OCI-LY7 (cell line): ENCODE measurements around the gene CHRD. TPM values are rescaled to one million over a fixed set of nuclear protein-coding genes. Genes with fewer than 3 reads are reported as not detected.

Experiments
- BruUV-seq: library from RNA; stranded (reverse); fragments of 400-500 nt; replicated peaks from 2 replicates; lab custom pipeline; 2021; lab: Mats Ljungman, UMichigan
- CTCF ChIA-PET: fragments of 300-600 bp; sonication (Branson Sonifier 250); formaldehyde crosslinking; loops from one replicate; lab custom pipeline; 2022; ENCODE audit warnings: antibody characterized with exemption; ENCODE audit not compliant: unreplicated experiment; lab: Charles Lee
- POLR2A ChIA-PET: fragments of 300-600 bp; sonication (Branson Sonifier 250); formaldehyde crosslinking; loops from one replicate; lab custom pipeline; 2022; ENCODE audit warnings: antibody characterized with exemption; lab: Charles Lee
- DNase-seq: peaks from one replicate; pipeline ENCODE4 v3.0.0-alpha.2; 2015; ENCODE audit warnings: low spot score
- H2AFZ ChIP-seq: fragments of 200-600 bp; sonication (generic), shearing (Covaris generic); 2 replicates; pipeline ENCODE4 v1.6.1; 2014; ENCODE audit warnings: mild to moderate bottlenecking, antibody characterized with exemption, low read length, moderate library complexity
- H3K27ac ChIP-seq: fragments of 200-600 bp; sonication (generic); 2 replicates; pipeline ENCODE4 v1.5.1; 2014; ENCODE audit warnings: mixed run types, low read depth, mild to moderate bottlenecking, moderate library complexity, low read length, inconsistent platforms; ENCODE audit not compliant: poor library complexity, severe bottlenecking
- H3K36me3 ChIP-seq: fragments of 200-600 bp; sonication (generic); 2 replicates; pipeline ENCODE4 v1.6.1; 2014; ENCODE audit warnings: mild to moderate bottlenecking, antibody characterized with exemption, low read length, moderate library complexity, mixed read lengths; ENCODE audit not compliant: insufficient read depth
- H3K4me1 ChIP-seq: fragments of 200-600 bp; sonication (generic); 2 replicates; pipeline ENCODE4 v1.5.1; 2014; ENCODE audit warnings: mild to moderate bottlenecking, low read length; ENCODE audit not compliant: insufficient read depth, poor library complexity, severe bottlenecking
- H3K4me2 ChIP-seq: fragments of 200-600 bp; sonication (generic); 2 replicates; pipeline ENCODE4 v1.6.1; 2014; ENCODE audit warnings: mild to moderate bottlenecking, low read length
- H3K4me3 ChIP-seq: fragments of 200-600 bp; sonication (generic); 2 replicates; pipeline ENCODE4 v1.5.1; 2014; ENCODE audit warnings: mild to moderate bottlenecking, low read depth, low read length; ENCODE audit not compliant: poor library complexity, severe bottlenecking
- H3K79me2 ChIP-seq: fragments of 200-600 bp; sonication (generic); 2 replicates; pipeline ENCODE4 v1.6.1; 2016; ENCODE audit warnings: low read depth, mild to moderate bottlenecking, low read length, moderate library complexity, mixed read lengths; ENCODE audit not compliant: insufficient read depth
- H3K9me2 ChIP-seq: fragments of 200-600 bp; sonication (generic); 2 replicates; pipeline ENCODE4 v1.6.1; 2016; ENCODE audit warnings: mild to moderate bottlenecking, low read length, mixed read lengths; ENCODE audit not compliant: insufficient read depth
- H3K9me3 ChIP-seq: fragments of 200-600 bp; sonication (generic); 2 replicates; pipeline ENCODE4 v1.6.1; 2014; ENCODE audit warnings: mild to moderate bottlenecking, mixed run types, low read length, mixed read lengths
- H4K20me1 ChIP-seq: fragments of 200-600 bp; sonication (generic); 2 replicates; pipeline ENCODE4 v1.6.1; 2014; ENCODE audit warnings: mild to moderate bottlenecking, antibody characterized with exemption, low read length, moderate library complexity, mixed read lengths; ENCODE audit not compliant: insufficient read depth
- EZH2phosphoT487 ChIP-seq: fragments of 200-600 bp; sonication (generic); IDR thresholded peaks from 2 replicates; pipeline ENCODE4 v1.6.1; 2018; ENCODE audit warnings: low read depth, borderline replicate concordance, mild to moderate bottlenecking, mixed run types, antibody characterized with exemption, low read length, moderate library complexity, mixed read lengths
- intact Hi-C: fragments of 100-400 bp; cut with micrococcal nuclease; formaldehyde crosslinking; loops from one replicate; pipeline ENCODE4 v1.10.0; 2022; ENCODE audit not compliant: unreplicated experiment
- total RNA-seq, 2 experiments: library from RNA; depleted of rRNA in 1 of 2; stranded (reverse); fragments of >200 nt in 1 of 2; shearing (Covaris generic) in 1 of 2; gene quantifications; 2 replicates each; pipeline ENCODE4 v1.2.3, GENCODE V29; 2014 to 2022
- TF ChIP-seq, protein P1 (sequence below): fragments of 200-600 bp; sonication (generic); conservative IDR thresholded peaks from 2 replicates; pipeline ENCODE4 v1.5.1; 2014; ENCODE audit warnings: mild to moderate bottlenecking, antibody characterized with exemption, low read length, moderate library complexity, mixed read lengths

The CHRD gene
- total RNA-seq, 2 experiments from 2014 or later: 0.16 TPM; not detected in 1

DNA sequence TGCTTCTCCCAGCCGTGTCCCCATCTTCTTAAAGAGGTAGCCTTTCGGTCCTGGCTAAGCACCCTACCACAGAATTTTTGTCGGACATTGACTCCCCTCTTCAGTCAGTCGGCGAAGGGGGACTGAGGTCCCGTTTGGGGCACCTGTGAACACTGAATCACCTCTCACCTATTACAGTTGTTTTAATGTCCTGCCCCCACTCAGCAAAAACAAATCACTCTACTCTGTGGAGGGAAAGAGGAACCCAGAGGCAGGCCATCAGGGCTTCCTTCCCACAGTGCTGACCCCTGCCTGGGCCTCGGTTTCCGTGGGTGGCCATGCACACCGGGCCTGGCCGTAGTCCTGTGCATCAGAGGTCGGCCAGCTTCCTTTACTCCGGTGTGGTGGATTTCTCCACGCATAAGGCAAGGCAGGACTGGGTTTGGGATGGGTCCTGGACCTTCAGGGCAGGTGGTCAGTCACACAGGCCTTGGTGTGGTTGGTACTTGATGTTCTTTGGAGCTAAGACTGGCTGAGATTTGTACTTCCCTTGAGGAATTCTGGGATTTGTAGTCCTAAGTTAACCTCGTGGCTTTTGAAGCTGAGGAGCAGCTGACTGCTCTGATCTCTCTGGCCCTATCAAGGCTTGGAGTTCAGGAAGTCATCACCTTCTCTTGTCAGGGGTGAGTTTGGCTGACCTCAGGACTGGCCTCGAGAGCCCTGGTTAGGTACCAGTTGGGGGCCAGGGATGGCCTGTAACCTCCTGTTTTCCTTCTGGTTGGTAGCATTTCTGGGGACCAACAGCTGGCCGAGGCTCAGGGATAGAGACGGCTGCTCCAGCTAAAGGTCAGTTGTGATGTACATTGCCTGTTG, 43.1 kb upstream of the CHRD start:
- Histone ChIP-seq H2AFZ (no peak overlapping the region), H3K4me3 (peak overlapping the region; percentile 64), H3K27ac (no peak overlapping the region), H3K79me2 (no peaks in the 10 kb centered on the region), H4K20me1 (peaks cover 4% of the 10 kb centered on the region; the same call in 1 of the 2 replicates), H3K4me1 (peaks cover 8% of the 10 kb centered on the region), H3K9me3 (no peaks in the 10 kb centered on the region), H3K9me2 (no peaks in the 10 kb centered on the region), H3K36me3 (peaks cover 39% of the 10 kb centered on the region), H3K4me2 (peak overlapping the region; percentile 73; the same call in 1 of the 2 replicates)
- intact Hi-C loops: no loop called here
- TF ChIP-seq EZH2phosphoT487: no peak
- TF ChIP-seq, protein P1, sequence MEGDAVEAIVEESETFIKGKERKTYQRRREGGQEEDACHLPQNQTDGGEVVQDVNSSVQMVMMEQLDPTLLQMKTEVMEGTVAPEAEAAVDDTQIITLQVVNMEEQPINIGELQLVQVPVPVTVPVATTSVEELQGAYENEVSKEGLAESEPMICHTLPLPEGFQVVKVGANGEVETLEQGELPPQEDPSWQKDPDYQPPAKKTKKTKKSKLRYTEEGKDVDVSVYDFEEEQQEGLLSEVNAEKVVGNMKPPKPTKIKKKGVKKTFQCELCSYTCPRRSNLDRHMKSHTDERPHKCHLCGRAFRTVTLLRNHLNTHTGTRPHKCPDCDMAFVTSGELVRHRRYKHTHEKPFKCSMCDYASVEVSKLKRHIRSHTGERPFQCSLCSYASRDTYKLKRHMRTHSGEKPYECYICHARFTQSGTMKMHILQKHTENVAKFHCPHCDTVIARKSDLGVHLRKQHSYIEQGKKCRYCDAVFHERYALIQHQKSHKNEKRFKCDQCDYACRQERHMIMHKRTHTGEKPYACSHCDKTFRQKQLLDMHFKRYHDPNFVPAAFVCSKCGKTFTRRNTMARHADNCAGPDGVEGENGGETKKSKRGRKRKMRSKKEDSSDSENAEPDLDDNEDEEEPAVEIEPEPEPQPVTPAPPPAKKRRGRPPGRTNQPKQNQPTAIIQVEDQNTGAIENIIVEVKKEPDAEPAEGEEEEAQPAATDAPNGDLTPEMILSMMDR: no peak
- ChIA-PET CTCF (no interaction called here), POLR2A (interaction anchor here (1.2 kb wide), 1 partner anchor 11 kb away, joined by 4 read pairs; no protein-coding TSS in a partner anchor)
- BruUV-seq: no TSS peak
- peak; percentile 17 for DNase-seq

DNA sequence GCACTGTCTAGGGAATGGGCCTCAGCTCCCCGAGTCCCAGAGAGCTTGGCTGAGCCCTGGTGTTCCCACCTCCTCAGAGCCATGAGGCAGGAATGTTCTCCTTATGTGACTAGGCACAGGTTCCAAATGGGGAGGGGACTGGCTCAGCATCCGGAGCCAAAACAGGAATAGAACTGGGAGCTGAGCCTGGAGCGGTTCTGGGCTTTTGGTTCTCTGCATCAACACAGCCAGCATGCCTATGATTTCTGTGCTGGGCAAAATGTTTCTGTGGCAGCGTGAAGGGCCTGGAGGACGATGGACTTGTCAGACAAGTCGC, 42.5 kb upstream of the CHRD start, which contains the start of gene FAM131A:
Gene FAM131A, plus strand, starts transcription at position 202 of the 316 bp plus-strand sequence. Its CDS starts 31 bp downstream, at position 233.
- intact Hi-C loops: no loop called here
- TF ChIP-seq, protein P1: no peak
- TF ChIP-seq EZH2phosphoT487: no peak
- H3K9me3 ChIP-seq: no peaks in the 10 kb centered on the region
- no peak within 1 kb of the TSS for H3K27ac ChIP-seq
- DNase-seq: no peak
- H3K4me1 ChIP-seq: peaks cover 8% of the 10 kb centered on the region
- no peak within 1 kb of the TSS for H2AFZ ChIP-seq
- H4K20me1 ChIP-seq: peaks cover 4% of the 10 kb centered on the region; the same call in 1 of the 2 replicates
- POLR2A ChIA-PET: interaction anchor here (1.2 kb wide), 1 partner anchor 11 kb away, joined by 4 read pairs; no protein-coding TSS in a partner anchor
- H3K79me2 ChIP-seq: no peaks in the 10 kb centered on the region
- H3K4me2 ChIP-seq: peak within 1 kb of the TSS; percentile 73; the same call in 1 of the 2 replicates
- H3K4me3 ChIP-seq: no peak within 1 kb of the TSS
- no peaks in the 10 kb centered on the region for H3K9me2 ChIP-seq
- CTCF ChIA-PET: no interaction called here
- peaks cover 33% of the 10 kb centered on the region for H3K36me3 ChIP-seq
- no TSS peak for BruUV-seq

- no peaks in the 10 kb centered on the region for H3K79me2 ChIP-seq
- H4K20me1 ChIP-seq: peaks cover 4% of the 10 kb centered on the region; the same call in 1 of the 2 replicates
- ChIA-PET POLR2A (interaction anchor here (1.2 kb wide), 1 partner anchor 10 kb away, joined by 4 read pairs; no protein-coding TSS in a partner anchor), CTCF (no interaction called here)
- no peak overlapping the region for H2AFZ ChIP-seq
- DNase-seq: no peak
- no peak overlapping the region for H3K4me3 ChIP-seq
- intact Hi-C loops: no loop called here
- peaks cover 8% of the 10 kb centered on the region for H3K4me1 ChIP-seq
- no TSS peak for BruUV-seq
- H3K36me3 ChIP-seq: peaks cover 27% of the 10 kb centered on the region
- no peaks in the 10 kb centered on the region for H3K9me3 ChIP-seq
- TF ChIP-seq, protein P1: no peak
- no peak for TF ChIP-seq EZH2phosphoT487
- no peak overlapping the region for H3K4me2 ChIP-seq
- no peak overlapping the region for H3K27ac ChIP-seq
- H3K9me2 ChIP-seq: no peaks in the 10 kb centered on the region
These were observed 41.9 kb upstream of the CHRD start for GRCh38 chr3:184337981-184338380.
